GM10266 (cell line): ENCODE data around the gene GLS.
A peak's percentile ranks its signal among the peaks of the same experiment; 100 is the strongest.
"Not testable (repeated sequence)": the region's sequence is repeated elsewhere in the genome, so short reads cannot be mapped to it uniquely, and the experiment has no call there.

ENCODE experiments used
- DNase-seq: peaks from one replicate; pipeline ENCODE4 v3.0.0; 2012; ENCODE audit errors: extremely low spot score
- CTCF ChIP-seq: IDR thresholded peaks from 2 replicates; pipeline ENCODE4 v1.5.1; 2012; ENCODE audit warnings: mild to moderate bottlenecking, low read depth; ENCODE audit not compliant: control insufficient read depth, insufficient read depth; ENCODE audit errors: missing control alignments

Gene GLS

GRCh38 chr2:190846746-190847145 lies 33.9 kb upstream of the GLS start:
- TF ChIP-seq CTCF: no peak
- no peak for DNase-seq

DNA sequence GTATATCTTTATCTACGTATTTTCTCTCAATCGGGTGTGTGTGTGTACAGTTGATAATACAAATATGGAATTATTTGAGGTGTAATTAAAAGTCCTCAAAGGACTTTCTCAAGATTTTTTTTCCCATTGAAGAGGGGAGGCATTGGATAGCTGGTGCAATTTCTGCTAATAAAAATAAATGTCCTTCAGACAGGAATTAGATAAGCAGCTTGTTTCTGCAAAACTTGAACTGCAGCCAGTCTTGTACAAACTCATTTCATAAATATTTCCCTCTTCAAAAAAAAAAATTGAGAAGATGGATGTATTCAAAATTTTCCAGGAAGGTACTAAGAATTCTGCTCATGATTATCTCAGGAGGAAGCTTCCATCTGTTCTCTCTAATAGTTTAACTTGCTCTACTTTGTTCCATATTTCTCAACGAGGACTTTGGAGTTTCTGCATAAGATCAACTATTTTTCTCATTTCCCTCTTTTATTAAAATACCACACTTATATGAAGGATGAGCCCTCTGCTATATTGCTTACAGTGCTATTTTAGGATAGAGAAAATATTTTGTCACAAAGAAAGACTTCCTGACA lies 33.0 kb upstream of the GLS start:
- no peak for DNase-seq
- no peak for TF ChIP-seq CTCF

- no peak for TF ChIP-seq CTCF
- no peak for DNase-seq
Measured at GRCh38 chr2:190849774-190850173, 30.8 kb upstream of the GLS start.

GRCh38 chr2:190853022-190853421 lies 27.6 kb upstream of the GLS start:
- DNase-seq: not testable (repeated sequence)

- TF ChIP-seq CTCF: no peak
- peak; percentile 15 for DNase-seq
Measured at GRCh38 chr2:190853531-190854383, 26.9 kb upstream of the GLS start.

GRCh38 chr2:190854726-190855125 lies 25.9 kb upstream of the GLS start:
- no peak for DNase-seq
- TF ChIP-seq CTCF: no peak

DNA sequence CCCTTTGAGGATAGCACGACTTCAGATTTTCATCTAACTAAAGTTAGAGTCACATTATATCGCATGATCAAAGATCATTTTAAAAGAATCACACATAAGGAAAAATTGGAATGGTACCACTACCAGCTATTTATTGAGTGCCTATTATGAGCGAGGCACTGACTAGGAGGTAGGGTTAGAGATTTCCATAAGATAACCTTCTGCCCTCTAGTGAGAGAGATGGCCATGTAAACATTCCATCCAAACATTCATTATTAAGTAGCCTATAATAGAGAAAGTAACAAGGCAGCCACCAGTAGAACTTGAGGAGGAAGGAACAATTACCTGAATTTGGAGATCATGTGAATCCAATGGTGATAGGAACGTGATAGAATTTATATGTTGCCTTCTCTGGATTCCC lies 25.4 kb upstream of the GLS start:
- no peak for TF ChIP-seq CTCF
- no peak for DNase-seq

- DNase-seq: no peak
- no peak for TF ChIP-seq CTCF
Measured at GRCh38 chr2:190856985-190857384, 23.6 kb upstream of the GLS start.
